Stimulated activated CD4-positive, alpha-beta T cell treated with anti-CD3 and anti-CD28 coated beads, TNF-alpha, amount 100 ng/mL, for 48 hours (primary cell): ENCODE results near the gene SUSD1.
"Not testable (repeated sequence)": the region's sequence is repeated elsewhere in the genome, so short reads cannot be mapped to it uniquely, and the experiment has no call there.

Experiments used
- DNase-seq, 3 donors: peaks; one replicate each; pipeline ENCODE4 v3.0.0-alpha.2; 2020; ENCODE audit warnings: low read depth in 3 of 3

The SUSD1 gene

DNA sequence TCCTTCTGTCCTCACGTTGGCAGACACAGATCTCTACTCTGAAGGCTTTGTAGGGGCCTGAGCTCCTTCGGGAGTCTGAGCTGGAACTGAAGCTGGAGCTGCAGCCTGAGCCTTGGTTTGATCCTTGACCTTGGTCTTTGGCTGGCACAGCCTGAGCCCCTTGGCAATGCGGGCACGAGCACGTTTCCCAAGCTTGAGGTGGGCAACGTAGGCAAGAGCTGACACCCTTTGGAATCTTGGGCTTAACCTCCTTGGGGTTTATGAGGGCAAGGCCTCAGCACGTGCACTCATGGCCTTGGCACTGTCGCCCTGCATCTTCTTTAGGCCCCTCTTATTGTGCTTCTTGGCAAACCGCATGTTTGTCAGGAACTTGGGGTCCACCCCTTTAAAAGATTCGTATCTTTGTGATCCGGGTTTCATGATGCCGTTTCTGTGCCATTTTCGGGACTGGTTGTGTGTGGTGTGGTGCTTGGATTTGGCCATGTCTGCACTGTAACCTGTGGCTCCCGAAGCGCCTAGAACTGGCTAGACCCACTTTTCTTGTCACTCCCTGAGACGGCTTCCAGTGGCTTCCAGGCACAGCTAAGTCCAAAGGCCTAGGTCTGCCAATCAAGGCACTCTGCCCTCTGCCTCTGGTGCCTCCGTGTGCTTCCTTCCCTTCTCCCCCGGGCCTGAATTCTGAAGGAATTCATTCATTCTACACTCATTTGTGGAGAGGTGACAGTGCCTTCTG lies 1.4 kb downstream of the SUSD1 start:
- DNase-seq = no peak

DNA sequence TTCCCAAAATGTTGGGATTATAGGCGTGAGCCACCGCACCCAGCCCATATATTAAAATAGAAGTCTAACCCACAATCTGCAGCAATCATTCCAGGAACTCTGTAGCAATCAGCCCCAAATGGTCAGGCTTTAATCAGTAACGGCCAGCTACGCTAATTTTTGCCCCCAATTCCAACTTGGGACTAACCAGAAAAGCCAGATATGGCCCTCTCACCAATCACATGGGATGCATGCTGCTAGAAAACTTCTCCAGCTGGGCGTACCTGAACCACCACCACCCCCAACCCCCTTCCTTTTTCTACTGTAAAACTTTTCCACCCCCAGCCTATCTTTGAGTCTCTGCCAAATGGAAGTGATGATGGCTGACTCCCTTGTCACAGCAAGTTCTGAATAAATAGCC lies 4.1 kb downstream of the SUSD1 start:
- no peak for DNase-seq

DNA sequence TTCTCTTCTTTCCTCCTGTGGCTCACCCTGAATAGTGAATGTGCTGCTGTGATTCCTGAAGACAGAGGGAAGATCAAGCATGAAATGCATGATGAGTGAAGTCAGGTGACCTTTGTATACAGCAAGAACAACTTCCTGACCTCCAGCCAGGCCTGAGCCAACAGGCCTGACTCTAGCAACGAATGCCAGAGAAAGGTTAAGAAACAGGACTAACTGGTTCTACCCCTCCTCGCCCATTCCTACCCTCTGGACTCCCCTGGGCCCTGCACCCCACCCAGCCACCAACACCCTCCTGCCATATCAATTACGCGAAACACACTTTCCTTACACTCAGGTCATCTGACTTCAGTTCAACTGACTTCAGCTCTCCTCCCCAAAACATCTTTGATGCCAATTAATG lies 4.9 kb downstream of the SUSD1 start:
- DNase-seq = no peak

DNA sequence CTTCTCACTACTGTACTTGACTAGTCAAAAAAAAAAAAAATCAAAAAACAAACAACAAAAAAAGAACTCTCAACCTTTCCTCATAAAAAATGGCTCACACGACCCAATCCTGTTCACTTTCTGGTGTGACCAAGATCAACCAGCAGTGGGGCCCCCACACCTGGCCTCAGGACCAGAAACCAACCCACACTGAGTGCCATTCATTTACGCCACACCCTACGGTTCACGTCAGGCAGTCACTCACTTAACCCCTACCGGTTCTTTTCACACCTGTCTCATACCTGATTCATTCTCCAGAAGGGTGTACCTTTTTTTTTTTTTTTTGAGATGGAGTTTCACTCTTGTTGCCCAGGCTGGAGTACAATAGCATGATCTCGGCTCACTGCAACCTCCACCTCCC lies 5.7 kb downstream of the SUSD1 start:
- no peak for DNase-seq

DNA sequence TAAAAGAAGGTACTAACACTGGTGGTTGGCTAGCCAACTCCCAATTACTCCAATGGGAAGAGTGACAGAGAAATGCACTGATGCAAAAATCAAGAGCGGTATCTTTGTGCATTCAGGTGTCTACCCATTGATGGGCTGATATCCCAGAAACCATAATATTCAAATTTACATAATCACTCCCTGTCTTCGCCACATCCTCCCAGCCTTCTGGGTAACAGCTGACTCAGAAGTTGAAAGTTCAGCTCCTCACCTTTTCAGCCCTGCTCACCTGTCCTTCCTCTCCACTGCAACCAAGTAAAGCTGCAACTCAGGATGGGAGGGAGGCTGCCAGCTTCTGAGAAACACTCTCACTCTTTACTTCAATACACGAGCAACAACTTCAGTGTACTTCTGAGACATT lies 6.9 kb downstream of the SUSD1 start:
- no peak for DNase-seq

DNA sequence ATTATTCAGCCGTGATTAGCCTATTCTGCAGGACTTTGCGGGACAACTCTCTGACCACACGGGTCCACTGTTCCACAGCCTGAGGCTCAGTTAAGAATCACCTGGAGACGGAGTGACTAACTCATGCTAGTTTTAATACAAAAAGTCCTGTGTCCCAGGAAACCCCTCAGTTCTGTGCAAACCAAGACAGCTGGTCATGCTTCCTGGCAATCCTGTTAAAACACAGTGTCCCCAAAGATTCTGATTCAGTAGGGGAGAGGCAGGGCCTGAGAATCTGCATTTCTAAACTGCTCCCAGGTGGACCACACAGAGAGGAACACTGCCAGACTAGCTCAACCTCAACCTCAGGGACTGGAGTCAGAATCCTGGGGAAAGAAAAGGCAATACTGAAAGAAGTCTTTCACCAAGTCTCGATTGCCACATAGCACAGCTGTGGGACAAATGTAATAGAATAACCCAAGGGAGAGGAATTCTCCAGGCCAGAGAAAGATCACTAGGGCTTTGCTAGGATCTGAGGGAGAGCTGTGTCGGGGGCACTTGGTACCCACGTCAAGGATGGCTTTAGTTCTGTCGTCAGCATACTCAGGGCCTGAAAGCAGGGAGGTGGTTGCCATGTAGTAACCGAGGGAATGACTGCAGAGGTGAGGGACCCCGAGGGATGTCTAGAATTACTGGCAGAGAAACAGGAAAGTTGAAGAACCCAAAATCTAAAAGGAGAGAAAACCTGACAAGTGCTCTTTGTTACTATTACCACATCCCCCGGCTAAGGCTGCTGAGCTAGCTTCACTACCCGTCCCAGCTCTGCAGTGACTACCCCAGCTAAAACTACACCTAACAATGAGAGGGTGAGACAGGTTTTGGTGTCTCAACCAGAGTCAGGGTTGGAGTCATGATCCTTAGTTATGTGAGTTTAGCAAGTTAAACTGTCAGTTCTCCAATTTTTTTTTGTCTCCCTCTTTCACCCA lies 8.6 kb downstream of the SUSD1 start:
- no peak for DNase-seq

DNA sequence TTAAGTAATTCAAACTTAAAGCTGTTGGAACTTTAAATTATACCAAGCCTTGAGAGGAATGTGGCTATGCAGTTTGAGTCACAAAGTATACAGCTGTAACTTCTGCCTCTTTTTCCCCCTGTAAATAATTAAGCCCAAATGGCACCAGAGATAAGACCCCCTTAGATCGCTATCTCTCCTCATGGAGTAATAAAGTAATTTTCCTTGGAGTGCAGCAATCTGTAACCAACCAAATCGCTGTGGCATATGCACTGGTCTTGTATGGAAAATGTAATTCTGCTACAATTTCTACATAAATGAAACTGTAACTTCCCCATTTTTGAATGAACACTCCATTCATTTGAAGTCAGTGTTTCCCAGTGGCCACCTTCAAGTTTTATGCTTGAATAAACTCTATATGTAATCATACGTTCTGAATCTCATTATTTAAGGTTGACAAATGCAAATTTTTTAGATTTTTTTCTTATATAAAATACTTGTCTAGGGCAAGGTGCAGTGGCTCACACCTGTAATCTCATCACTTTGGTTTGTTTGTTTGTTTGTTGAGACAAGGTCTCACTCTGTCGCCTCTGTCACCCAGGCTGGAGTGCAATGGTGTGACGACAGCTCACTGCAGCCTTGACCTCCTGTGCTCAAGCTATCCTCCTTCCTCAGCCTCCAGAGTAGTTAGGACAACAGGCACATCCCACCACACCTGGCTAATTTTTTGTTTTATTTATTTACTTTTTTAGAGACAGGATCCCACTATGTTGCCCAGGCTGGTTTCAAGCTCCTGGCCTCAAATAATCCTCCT lies 12.3 kb downstream of the SUSD1 start:
- no peak for DNase-seq

DNA sequence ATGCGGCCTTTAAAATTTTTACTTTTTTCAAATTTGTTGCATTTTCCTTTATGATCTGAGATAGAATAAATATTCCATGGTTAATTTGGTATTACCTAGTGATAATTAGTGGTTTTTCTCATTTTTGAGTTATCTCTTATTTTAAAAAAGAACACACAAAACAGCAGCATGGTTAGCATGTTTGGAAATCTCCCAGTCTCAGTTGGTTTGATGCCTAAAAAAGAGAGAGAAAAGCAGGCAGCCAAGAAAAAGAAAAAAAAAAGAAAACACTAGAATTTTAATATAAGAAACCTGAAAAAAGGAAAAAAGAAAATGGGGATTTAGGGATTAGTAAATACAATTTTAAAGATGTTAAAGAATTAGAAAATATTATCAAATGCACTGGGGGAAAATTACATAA lies 15.3 kb downstream of the SUSD1 start:
- no peak for DNase-seq

DNA sequence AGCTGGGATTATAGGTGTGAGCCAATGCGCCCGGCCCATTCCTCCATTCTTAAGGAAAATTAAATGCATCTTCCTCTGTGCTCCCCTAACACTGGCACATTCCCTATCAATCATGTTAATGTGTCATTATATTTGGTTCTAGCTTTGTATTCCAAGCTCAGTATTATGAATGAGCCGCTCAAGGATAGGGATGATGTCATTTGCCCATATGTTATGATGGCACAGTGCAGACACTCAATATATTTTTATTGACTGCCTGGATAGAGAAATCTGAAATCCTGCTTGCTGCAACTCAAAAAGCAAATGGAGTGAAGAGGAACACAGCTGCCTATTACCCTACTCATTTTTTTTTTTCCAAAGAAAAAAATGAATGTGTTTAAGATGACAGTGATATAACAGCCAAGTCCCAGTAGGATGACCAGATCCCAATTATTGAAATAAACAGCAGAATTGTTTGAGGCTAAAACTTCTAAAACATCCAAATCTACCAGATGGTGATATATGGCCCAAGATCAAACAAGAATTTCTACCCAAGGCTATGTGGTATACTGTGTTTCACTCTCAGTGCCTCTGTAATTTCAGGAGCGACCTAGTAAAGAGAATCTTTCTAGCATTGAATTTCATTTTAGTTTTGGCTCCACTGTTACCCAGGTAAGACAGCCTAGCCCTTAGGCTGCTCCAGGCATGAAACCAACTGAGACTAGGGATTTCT lies 16.3 kb downstream of the SUSD1 start:
- DNase-seq = no peak

DNA sequence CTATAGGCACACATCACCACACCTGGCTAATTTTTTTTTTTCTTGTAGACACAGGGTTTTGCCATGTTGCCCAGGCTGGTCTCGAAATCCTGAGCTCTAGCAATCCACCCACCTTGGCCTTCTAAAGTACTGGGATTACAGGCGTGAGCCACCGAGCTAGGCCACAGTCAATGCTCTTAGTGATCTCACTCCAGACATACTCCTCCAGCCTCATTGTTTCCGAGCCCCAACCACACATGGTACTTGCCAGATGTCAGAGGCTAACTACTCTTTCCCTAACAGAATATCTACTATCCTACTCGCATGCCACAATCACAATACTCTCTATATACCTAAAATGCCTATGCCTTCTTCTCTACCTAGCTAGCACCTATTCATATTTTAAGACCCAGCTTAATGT lies 17.1 kb downstream of the SUSD1 start:
- DNase-seq = no peak

DNA sequence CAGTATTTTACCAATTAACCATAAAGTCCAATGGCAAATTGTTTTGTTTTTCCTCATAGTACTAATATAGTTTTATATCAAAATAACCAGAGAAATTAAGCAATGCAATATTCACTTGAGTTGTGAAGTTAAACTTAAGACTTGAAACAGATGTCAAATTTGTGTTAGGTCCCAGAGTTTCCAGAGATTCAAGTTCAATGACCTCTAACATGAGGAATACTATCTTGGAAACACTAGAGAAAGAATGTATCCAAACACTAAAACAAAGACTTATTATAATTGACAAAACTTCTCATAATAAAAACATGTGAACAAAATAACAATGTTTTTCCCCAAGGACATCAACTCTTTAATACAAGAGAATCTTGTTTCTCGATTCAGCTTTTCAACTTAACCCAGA lies 18.0 kb downstream of the SUSD1 start:
- DNase-seq = no peak

DNA sequence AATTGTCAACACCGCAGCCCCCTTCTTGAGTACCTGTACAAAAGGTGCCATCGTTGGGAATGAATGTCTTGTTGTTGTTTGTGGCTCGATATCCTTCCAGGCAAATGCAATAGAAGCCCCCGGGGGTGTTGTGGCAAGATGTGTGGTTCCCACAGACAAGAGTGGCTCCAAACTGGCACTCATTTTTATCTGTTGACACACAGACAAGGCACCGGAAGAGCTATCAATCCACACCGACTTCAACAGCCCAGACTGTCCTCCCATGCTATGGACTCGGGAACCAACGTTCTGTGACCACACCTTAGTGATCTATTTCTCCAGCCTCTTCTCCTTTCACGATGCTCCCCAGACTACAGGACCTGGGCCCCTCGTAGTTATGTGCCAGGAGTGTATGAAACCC lies 25.9 kb downstream of the SUSD1 start:
- DNase-seq = no peak

DNA sequence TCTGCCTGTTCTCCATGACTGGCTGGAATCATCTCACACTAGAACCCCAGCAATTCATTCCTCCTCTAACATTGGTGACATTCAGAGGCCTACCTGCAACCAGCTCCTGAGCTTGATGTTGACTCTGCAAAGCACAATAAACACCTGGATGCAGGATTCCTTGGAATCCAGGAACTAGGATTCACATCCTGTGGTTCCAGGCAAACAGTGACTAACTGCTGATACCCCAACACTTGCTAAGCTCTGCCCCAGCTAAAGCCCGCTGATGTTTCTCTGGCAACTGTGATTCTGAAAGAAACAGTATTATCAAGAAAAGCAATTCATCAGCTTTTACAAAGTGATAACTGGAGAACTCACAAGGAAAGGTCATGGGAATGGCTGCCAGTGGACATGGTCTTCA lies 29.2 kb downstream of the SUSD1 start:
- DNase-seq = no peak

DNA sequence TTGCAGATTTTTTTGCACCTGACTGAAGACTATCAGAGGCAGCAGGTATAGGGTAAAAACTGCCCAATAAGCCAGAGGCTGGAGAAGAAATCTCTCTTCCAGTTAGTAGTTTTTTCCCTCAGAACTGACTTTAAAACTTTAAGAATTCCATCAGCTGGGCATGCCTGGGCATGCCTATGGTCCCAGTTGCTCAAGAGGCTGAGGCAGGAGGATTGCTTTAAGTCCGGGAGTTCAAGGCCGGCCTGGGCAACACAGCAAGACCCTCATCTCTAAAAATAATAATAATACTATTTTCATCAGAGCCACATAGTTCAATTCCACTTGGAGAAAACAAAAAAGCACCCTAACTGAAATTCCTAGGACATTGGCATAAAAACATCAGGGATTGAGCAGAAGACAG lies 30.3 kb downstream of the SUSD1 start:
- DNase-seq = no peak

DNA sequence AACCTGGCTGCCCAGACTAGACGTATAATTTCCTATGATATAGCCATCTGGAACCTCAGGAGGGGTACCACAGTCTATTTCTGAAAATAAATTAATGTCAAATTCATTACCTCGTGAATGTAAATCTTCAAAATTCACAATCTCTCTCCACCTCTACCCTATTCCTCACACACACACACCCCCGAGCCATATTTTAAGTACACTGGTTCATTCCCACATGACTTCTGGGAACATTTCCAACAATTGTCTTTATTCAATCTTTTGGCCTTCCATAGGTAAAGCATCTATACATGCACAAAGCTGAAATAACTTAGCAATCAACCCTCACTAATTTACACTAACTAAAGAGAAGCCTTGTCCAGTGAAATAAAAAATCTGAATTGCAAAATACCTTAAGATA lies 32.7 kb downstream of the SUSD1 start:
- no peak for DNase-seq

DNA sequence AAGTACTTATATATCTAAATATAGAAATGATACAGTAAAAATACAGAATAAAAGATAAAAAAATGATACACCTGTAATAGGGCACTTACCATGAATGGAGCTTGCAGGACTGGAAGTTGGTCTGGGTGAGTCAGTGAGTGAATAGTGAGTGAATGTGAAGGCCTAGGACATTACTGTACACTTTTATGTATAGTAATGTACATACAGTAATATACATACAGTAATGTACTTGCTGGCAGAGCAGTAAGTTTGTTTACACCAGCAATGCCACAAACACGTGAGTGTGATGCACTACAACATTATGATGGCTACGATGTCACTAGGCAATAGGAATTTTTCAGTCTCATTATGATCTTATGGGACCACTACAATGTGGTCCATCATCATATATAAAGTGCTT lies 34.2 kb downstream of the SUSD1 start:
- DNase-seq = no peak

DNA sequence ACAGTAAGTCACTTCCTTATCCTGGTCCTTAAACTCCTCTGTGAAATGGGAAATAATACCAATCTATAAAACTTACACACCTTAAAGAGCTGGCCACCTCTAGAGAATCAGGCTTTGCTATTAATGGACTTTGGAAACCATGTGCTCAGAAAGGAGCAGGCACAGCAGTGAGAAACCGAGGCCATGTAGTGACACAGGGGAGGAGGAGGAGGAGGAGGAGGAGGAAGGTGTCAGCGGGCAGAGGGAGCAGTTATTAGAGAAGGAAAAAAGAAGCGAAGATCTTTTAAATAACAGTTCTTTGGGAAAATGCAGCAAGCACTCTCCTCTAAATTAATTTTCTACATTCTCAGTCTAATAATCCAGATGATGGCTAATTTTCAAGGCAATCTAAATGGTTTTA lies 38.0 kb downstream of the SUSD1 start:
- no peak for DNase-seq

DNA sequence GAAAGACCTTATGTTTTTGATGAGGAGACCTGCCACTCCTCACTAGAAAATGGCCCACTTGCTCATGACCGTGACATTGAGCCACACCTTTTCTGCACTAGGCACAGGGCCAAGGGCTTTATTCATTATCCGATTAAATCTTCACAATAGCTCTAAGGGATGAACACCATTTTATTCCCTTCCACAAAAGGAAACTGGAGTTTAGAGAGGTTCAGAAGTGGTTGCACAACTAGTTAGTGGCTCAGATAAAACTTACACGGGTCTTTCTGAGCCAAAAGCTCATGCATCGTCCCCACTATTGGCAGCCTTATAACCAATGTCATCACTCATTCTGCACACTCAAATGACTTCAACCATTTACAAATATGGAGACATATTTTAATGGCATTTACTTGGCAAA lies 39.4 kb downstream of the SUSD1 start:
- DNase-seq = no peak

DNA sequence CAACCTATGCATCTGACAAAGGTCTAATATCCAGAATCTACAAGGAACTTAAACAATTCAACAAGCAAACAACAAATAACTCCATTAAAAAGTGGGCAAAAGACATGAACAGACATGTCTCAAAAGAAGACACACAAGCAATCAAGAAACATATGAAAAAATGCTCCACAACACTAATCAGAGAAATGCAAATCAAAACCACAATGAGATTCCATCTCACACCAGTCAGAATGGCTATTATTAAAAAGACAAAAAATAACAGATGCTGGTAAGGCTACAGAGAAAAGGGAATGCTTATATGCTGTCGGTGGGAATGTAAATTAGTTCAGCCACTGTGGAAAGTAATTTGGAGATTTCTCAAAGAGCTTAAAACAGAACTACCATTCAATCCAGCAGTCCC lies 41.3 kb downstream of the SUSD1 start:
- not testable (repeated sequence) for DNase-seq

DNA sequence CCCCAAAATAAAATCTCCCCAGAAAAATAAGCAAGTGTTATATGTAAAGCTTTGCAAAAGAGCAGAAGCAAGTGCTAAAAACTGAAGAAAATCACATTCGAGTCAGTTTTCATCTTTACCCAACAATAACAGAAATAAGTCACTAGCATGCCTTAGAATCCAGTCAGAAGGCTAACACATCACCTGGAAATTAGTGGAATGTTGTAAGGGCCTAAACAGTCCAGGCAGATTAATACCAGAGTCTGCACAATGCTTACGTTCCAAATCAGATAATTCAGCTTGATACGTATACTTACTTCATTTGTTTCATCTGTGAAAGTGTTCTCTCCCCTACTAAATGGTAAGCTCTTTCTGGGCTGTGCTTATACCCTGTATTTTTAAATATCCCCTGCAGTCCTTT lies 42.7 kb downstream of the SUSD1 start:
- DNase-seq = no peak

DNA sequence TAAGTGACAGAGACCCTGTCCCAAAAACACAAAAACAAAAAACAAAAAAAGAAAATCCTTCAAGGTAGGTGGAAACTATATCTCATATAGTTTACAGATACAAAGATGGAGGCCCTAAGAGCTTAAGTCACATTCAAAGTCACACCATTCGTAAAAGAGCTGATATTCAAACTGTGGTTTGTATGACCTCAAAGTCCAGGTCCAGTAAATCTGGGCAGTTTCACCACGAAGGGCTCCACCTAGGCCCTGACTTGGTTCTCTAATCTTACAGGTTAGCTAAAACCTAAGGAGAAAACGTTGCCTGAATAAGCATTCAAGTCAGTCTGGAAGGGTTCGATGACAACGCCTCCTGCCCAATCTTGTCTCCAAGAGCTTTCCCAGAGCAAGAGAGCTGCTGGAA lies 44.1 kb downstream of the SUSD1 start:
- DNase-seq = no peak

DNA sequence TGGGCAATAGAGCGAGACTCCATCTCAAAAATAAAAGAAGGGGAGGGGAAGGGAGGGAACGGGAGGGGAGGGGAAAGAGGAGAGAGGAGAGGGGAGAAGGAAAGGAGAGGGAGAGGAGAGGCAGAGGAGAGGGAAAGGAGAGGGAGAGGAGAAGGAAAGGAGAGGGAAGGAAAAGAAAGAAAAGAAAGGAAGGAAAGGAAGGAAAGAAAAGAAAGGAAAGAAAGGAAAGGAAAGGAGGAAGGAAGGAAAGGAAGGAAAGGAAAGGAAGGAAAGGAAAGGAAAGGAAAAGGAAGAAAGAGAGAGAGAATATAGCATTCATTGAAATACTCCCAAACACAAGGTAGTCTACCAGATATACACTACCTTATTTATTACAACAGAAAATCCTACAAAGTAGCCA lies 44.8 kb downstream of the SUSD1 start:
- DNase-seq = no peak
